WERI-Rb-1 (cell line): ENCODE results near the gene ADAM12.

Experiments
- DNase-seq: peaks from one replicate; pipeline ENCODE4 v3.0.0-alpha.2; 2020
- H3K27ac ChIP-seq: fragments of 250-450 bp; sonication (Bioruptor Pico); 2 replicates; pipeline ENCODE4 v1.5.1; 2020; ENCODE audit warnings: mild to moderate bottlenecking, moderate library complexity
- H3K27me3 ChIP-seq: fragments of 250-450 bp; sonication (Bioruptor Pico); 2 replicates; pipeline ENCODE4 v1.5.1; 2021; ENCODE audit warnings: mild to moderate bottlenecking, low read depth, moderate library complexity; ENCODE audit not compliant: insufficient read depth, severe bottlenecking
- H3K36me3 ChIP-seq: fragments of 250-450 bp; sonication (Bioruptor Pico); 2 replicates; pipeline ENCODE4 v1.5.1; 2020; ENCODE audit warnings: mild to moderate bottlenecking, moderate library complexity
- H3K4me3 ChIP-seq: 2 replicates; pipeline ENCODE4 v1.5.1; 2011; ENCODE audit warnings: low read depth, mild to moderate bottlenecking, control low read depth, low read length
- H3K9me3 ChIP-seq: fragments of 250-450 bp; sonication (Bioruptor Pico); 2 replicates; pipeline ENCODE4 v1.5.1; 2021; ENCODE audit warnings: mild to moderate bottlenecking, moderate library complexity; ENCODE audit not compliant: severe bottlenecking
- TF ChIP-seq, protein P1 (sequence below): IDR thresholded peaks from 2 replicates; pipeline ENCODE4 v1.5.1; 2011; ENCODE audit warnings: low read depth, mild to moderate bottlenecking, control low read depth, inconsistent platforms, low read length

The ADAM12 gene

DNA sequence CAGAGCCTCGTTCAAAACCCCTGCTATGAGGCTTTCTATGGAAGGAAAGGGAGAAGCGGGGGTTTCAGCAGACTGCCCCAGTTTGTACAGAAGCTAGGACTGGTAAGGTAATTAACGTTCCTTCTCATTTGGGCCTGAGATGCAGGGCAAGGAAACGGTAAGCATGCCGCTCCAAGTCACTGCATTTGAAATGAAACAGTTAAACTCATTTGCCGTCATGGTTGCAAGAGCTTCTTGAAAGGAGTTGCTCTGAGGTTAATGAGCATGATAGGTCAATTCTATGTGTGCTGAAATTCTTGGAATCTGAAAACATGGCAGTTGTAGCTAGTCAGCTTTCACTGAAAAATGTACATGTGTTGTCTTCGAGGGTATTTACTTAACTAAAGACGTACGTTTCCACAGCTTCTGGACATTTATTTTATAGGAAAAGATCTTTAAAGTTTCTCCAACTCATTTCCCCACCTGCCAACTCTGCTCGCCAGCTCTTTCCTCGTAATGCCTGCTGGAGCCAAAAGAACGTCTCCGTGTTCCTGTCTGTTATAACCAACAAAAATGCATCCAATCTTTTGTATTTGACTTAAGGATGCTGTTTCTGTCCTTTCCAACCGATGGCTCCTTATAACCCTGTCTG, 73.3 kb downstream of the ADAM12 start:
- H3K27me3 ChIP-seq: no peaks in the 10 kb centered on the region
- H3K27ac ChIP-seq: no peak overlapping the region
- no peak overlapping the region for H3K4me3 ChIP-seq
- H3K9me3 ChIP-seq: no peaks in the 10 kb centered on the region
- DNase-seq: no peak
- TF ChIP-seq, protein P1, sequence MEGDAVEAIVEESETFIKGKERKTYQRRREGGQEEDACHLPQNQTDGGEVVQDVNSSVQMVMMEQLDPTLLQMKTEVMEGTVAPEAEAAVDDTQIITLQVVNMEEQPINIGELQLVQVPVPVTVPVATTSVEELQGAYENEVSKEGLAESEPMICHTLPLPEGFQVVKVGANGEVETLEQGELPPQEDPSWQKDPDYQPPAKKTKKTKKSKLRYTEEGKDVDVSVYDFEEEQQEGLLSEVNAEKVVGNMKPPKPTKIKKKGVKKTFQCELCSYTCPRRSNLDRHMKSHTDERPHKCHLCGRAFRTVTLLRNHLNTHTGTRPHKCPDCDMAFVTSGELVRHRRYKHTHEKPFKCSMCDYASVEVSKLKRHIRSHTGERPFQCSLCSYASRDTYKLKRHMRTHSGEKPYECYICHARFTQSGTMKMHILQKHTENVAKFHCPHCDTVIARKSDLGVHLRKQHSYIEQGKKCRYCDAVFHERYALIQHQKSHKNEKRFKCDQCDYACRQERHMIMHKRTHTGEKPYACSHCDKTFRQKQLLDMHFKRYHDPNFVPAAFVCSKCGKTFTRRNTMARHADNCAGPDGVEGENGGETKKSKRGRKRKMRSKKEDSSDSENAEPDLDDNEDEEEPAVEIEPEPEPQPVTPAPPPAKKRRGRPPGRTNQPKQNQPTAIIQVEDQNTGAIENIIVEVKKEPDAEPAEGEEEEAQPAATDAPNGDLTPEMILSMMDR: no peak
- no peaks in the 10 kb centered on the region for H3K36me3 ChIP-seq

- no peak overlapping the region for H3K4me3 ChIP-seq
- H3K36me3 ChIP-seq: no peaks in the 10 kb centered on the region
- TF ChIP-seq, protein P1: no peak
- no peaks in the 10 kb centered on the region for H3K27me3 ChIP-seq
- no peaks in the 10 kb centered on the region for H3K9me3 ChIP-seq
- DNase-seq: no peak
- no peak overlapping the region for H3K27ac ChIP-seq
Measured at GRCh38 chr10:126312167-126312566, 76.1 kb downstream of the ADAM12 start.

- TF ChIP-seq, protein P1: no peak
- H3K27me3 ChIP-seq: no peaks in the 10 kb centered on the region
- H3K36me3 ChIP-seq: no peaks in the 10 kb centered on the region
- no peaks in the 10 kb centered on the region for H3K9me3 ChIP-seq
- H3K27ac ChIP-seq: no peak overlapping the region
- DNase-seq: no peak
- H3K4me3 ChIP-seq: no peak overlapping the region
Measured at GRCh38 chr10:126309228-126309883, 78.9 kb downstream of the ADAM12 start.

- no peak for DNase-seq
- Histone ChIP-seq H3K27me3 (no peaks in the 10 kb centered on the region), H3K27ac (peak overlapping the region; percentile 15), H3K36me3 (no peaks in the 10 kb centered on the region), H3K9me3 (peaks cover under 1% of the 10 kb centered on the region), H3K4me3 (no peak overlapping the region; the same call in 1 of the 2 replicates)
- TF ChIP-seq, protein P1: 0 out of 2 replicates have a peak, but pooled peaks have one; percentile 8
Measured at GRCh38 chr10:126302826-126303665, 85.2 kb downstream of the ADAM12 start.

DNA sequence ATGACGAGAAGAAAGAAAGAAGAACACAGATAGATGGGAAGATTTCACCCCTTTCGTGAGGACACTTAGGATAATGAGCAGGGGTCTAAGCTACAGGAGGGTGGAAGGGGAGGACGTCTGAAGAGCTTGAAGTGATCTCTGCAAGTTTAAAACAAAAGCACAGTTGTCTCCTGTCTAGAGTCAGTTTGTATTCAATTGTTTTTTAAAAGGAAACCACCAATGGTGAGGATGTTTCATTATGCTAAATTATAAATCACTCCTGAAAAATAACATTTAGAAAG, 85.9 kb downstream of the ADAM12 start:
- DNase-seq: no peak
- H3K4me3 ChIP-seq: no peak overlapping the region
- TF ChIP-seq, protein P1: no peak

More for the DNA sequence above, 85.9 kb downstream of the ADAM12 start:
- no peak overlapping the region; the same call in 1 of the 2 replicates for H3K27ac ChIP-seq
- no peaks in the 10 kb centered on the region for H3K27me3 ChIP-seq
- H3K9me3 ChIP-seq: peaks cover 2% of the 10 kb centered on the region
- H3K36me3 ChIP-seq: no peaks in the 10 kb centered on the region
